Neural progenitor cell (in vitro differentiated cells): ENCODE data around the gene PRKCD. TPM values are rescaled to one million over a fixed set of nuclear protein-coding genes. Genes with fewer than 3 reads are reported as not detected.
A peak's percentile ranks its signal among the peaks of the same experiment; 100 is the strongest.

Experiments
- DNase-seq: peaks from one replicate; pipeline ENCODE4 v3.0.0-alpha.2; 2016; ENCODE audit warnings: low spot score
- H2AFZ ChIP-seq: fragments of 200-600 bp; sonication (generic); replicated peaks from 2 replicates; pipeline ENCODE4 v1.6.1; 2016; ENCODE audit warnings: antibody characterized with exemption
- H3F3A ChIP-seq: fragments of 200-600 bp; sonication (generic); 2 replicates; pipeline ENCODE4 v1.6.1; 2016; ENCODE audit warnings: antibody characterized with exemption, low read depth
- H3K27ac ChIP-seq: fragments of 200-600 bp; sonication (generic); 2 replicates; pipeline ENCODE4 v1.5.1; 2016; ENCODE audit warnings: mild to moderate bottlenecking
- H3K27me3 ChIP-seq: fragments of 200-600 bp; sonication (generic); 2 replicates; pipeline ENCODE4 v1.6.1; 2016; ENCODE audit warnings: mild to moderate bottlenecking, moderate library complexity
- H3K36me3 ChIP-seq: fragments of 200-600 bp; sonication (generic); 2 replicates; pipeline ENCODE4 v1.5.1; 2016
- H3K4me1 ChIP-seq: fragments of 200-600 bp; sonication (generic); 2 replicates; pipeline ENCODE4 v1.6.1; 2016; ENCODE audit warnings: mixed run types
- H3K4me2 ChIP-seq: fragments of 200-600 bp; sonication (generic); 2 replicates; pipeline ENCODE4 v1.6.1; 2016
- H3K4me3 ChIP-seq: fragments of 200-600 bp; sonication (generic); 2 replicates; pipeline ENCODE4 v1.5.1; 2016
- H3K79me2 ChIP-seq: fragments of 200-600 bp; sonication (generic); 2 replicates; pipeline ENCODE4 v1.6.1; 2016; ENCODE audit warnings: low read depth
- H3K9ac ChIP-seq: fragments of 200-600 bp; sonication (generic); 2 replicates; pipeline ENCODE4 v1.6.1; 2016
- H3K9me3 ChIP-seq: fragments of 200-600 bp; sonication (generic); 2 replicates; pipeline ENCODE4 v1.5.1; 2016; ENCODE audit warnings: low read depth
- H4K20me1 ChIP-seq: fragments of 200-600 bp; sonication (generic); 2 replicates; pipeline ENCODE4 v1.6.1; 2016; ENCODE audit warnings: low read depth
- H3K27ac Mint-ChIP-seq: 3 replicates; pipeline ENCODE4 v1.8.0; 2021; ENCODE audit warnings: mixed read lengths
- H3K27me3 Mint-ChIP-seq: 2 replicates; pipeline ENCODE4 v1.8.0; 2022; ENCODE audit warnings: low read depth, mild to moderate bottlenecking, inconsistent platforms, moderate library complexity, mixed read lengths; ENCODE audit not compliant: insufficient read depth
- H3K36me3 Mint-ChIP-seq: 3 replicates; pipeline ENCODE4 v1.8.0; 2021; ENCODE audit warnings: mixed read lengths
- H3K4me1 Mint-ChIP-seq: 3 replicates; pipeline ENCODE4 v1.8.0; 2021; ENCODE audit warnings: mixed read lengths
- H3K4me3 Mint-ChIP-seq: 3 replicates; pipeline ENCODE4 v1.8.0; 2021; ENCODE audit warnings: mild to moderate bottlenecking, moderate library complexity, mixed read lengths
- H3K9me3 Mint-ChIP-seq: 3 replicates; pipeline ENCODE4 v1.8.0; 2020; ENCODE audit warnings: mixed read lengths
- EZH2 ChIP-seq: fragments of 200-600 bp; sonication (generic); IDR thresholded peaks from 2 replicates; pipeline ENCODE4 v1.6.1; 2017; ENCODE audit warnings: antibody characterized with exemption, mild to moderate bottlenecking, moderate library complexity
- EZH2phosphoT487 ChIP-seq: fragments of 200-600 bp; sonication (generic); IDR thresholded peaks from 2 replicates; pipeline ENCODE4 v1.6.1; 2017; ENCODE audit warnings: antibody characterized with exemption
- total RNA-seq: library from RNA; depleted of rRNA; stranded (reverse); fragments of >200 nt; gene quantifications from 2 replicates; pipeline ENCODE4 v1.2.3, GENCODE V29; 2015; ENCODE audit warnings: low replicate concordance
- TF ChIP-seq, protein P1 (sequence below): fragments of 200-600 bp; sonication (generic); IDR thresholded peaks from 2 replicates; pipeline ENCODE4 v1.5.1; 2017; ENCODE audit warnings: antibody characterized with exemption, mild to moderate bottlenecking

Gene PRKCD
- total RNA-seq, 1 donor from 2014 or later, result 8.9 TPM

DNA sequence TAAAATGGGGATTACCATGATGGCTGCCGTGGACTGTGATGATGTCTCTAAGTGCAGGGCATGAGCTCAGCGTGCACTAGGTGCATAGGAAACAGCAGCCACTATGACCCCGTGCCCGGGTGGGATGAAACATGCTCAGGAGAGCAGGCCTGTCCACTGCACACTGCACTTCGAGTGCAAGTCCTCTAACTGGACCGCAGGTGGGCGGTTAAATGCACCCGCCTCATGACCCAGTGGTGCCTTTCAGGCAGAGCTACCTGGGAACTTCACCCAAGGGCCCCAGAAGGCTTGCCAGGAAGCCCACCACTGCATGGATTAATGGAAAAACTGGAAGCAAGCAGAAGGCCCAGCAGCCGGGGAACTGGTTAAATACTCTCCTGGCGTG lies 34.0 kb downstream of the PRKCD start:
- no peaks in the 10 kb centered on the region for H3K27me3 ChIP-seq
- no peaks in the 10 kb centered on the region for H4K20me1 ChIP-seq
- H3K4me3 Mint-ChIP-seq, result no peak overlapping the region
- H3K27me3 Mint-ChIP-seq, result peaks cover 7% of the 10 kb centered on the region
- TF ChIP-seq, protein P1, sequence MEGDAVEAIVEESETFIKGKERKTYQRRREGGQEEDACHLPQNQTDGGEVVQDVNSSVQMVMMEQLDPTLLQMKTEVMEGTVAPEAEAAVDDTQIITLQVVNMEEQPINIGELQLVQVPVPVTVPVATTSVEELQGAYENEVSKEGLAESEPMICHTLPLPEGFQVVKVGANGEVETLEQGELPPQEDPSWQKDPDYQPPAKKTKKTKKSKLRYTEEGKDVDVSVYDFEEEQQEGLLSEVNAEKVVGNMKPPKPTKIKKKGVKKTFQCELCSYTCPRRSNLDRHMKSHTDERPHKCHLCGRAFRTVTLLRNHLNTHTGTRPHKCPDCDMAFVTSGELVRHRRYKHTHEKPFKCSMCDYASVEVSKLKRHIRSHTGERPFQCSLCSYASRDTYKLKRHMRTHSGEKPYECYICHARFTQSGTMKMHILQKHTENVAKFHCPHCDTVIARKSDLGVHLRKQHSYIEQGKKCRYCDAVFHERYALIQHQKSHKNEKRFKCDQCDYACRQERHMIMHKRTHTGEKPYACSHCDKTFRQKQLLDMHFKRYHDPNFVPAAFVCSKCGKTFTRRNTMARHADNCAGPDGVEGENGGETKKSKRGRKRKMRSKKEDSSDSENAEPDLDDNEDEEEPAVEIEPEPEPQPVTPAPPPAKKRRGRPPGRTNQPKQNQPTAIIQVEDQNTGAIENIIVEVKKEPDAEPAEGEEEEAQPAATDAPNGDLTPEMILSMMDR, result no peak
- TF ChIP-seq EZH2phosphoT487 (no peak), EZH2 (no peak)
- H3K4me2 ChIP-seq, result no peak overlapping the region
- no peaks in the 10 kb centered on the region for H3K9me3 ChIP-seq
- H3F3A ChIP-seq, result peaks cover 6% of the 10 kb centered on the region
- H3K36me3 Mint-ChIP-seq, result no peaks in the 10 kb centered on the region
- no peaks in the 10 kb centered on the region for H3K79me2 ChIP-seq
- no peak overlapping the region for H3K4me3 ChIP-seq
- H3K9me3 Mint-ChIP-seq, result no peaks in the 10 kb centered on the region
- H3K27ac ChIP-seq, result no peak overlapping the region
- no peaks in the 10 kb centered on the region for H3K36me3 ChIP-seq
- peaks cover 20% of the 10 kb centered on the region for H3K4me1 Mint-ChIP-seq
- H3K4me1 ChIP-seq, result peaks cover 10% of the 10 kb centered on the region
- H2AFZ ChIP-seq, result no peak overlapping the region
- DNase-seq, result no peak
- no peak overlapping the region for H3K9ac ChIP-seq
- no peak overlapping the region for H3K27ac Mint-ChIP-seq

- TF ChIP-seq, protein P1, result peak; percentile 99
- TF ChIP-seq EZH2 (no peak), EZH2phosphoT487 (no peak)
- no peaks in the 10 kb centered on the region for H3K27me3 ChIP-seq
- no peak overlapping the region for H3K27ac Mint-ChIP-seq
- no peaks in the 10 kb centered on the region for H4K20me1 ChIP-seq
- H3K4me3 Mint-ChIP-seq, result no peak overlapping the region
- no peaks in the 10 kb centered on the region for H3K9me3 Mint-ChIP-seq
- H3K9me3 ChIP-seq, result no peaks in the 10 kb centered on the region
- no peak overlapping the region for H2AFZ ChIP-seq
- H3K4me3 ChIP-seq, result no peak overlapping the region
- H3K4me2 ChIP-seq, result no peak overlapping the region
- H3K79me2 ChIP-seq, result no peaks in the 10 kb centered on the region
- H3K4me1 Mint-ChIP-seq, result peaks cover 20% of the 10 kb centered on the region
- H3K27me3 Mint-ChIP-seq, result peaks cover 8% of the 10 kb centered on the region
- no peak overlapping the region for H3K9ac ChIP-seq
- peak; percentile 86 for DNase-seq
- no peaks in the 10 kb centered on the region for H3K36me3 ChIP-seq
- H3F3A ChIP-seq, result peaks cover 6% of the 10 kb centered on the region
- no peak overlapping the region for H3K27ac ChIP-seq
- no peaks in the 10 kb centered on the region for H3K36me3 Mint-ChIP-seq
- H3K4me1 ChIP-seq, result peaks cover 10% of the 10 kb centered on the region
Measured at GRCh38 chr3:53195602-53196574, 34.9 kb downstream of the PRKCD start.

GRCh38 chr3:53196575-53197407 lies 35.8 kb downstream of the PRKCD start:
- Histone ChIP-seq H3K79me2 (no peaks in the 10 kb centered on the region), H4K20me1 (no peaks in the 10 kb centered on the region), H3K9ac (no peak overlapping the region), H3K4me3 (no peak overlapping the region), H2AFZ (peak overlapping the region; percentile 6), H3K4me2 (no peak overlapping the region), H3K36me3 (no peaks in the 10 kb centered on the region), H3K4me1 (peaks cover 10% of the 10 kb centered on the region), H3K27me3 (no peaks in the 10 kb centered on the region), H3F3A (peaks cover 6% of the 10 kb centered on the region), H3K27ac (no peak overlapping the region), H3K9me3 (no peaks in the 10 kb centered on the region)
- DNase-seq, result peak; percentile 28
- peaks cover 20% of the 10 kb centered on the region for H3K4me1 Mint-ChIP-seq
- H3K27ac Mint-ChIP-seq, result no peak overlapping the region
- H3K9me3 Mint-ChIP-seq, result no peaks in the 10 kb centered on the region
- H3K4me3 Mint-ChIP-seq, result no peak overlapping the region
- H3K36me3 Mint-ChIP-seq, result no peaks in the 10 kb centered on the region
- TF ChIP-seq EZH2 (no peak), EZH2phosphoT487 (no peak)
- TF ChIP-seq, protein P1, result no peak
- H3K27me3 Mint-ChIP-seq, result peaks cover 9% of the 10 kb centered on the region
